ENCODE measurements around the gene NMRK2. TPM values are rescaled to one million over a fixed set of nuclear protein-coding genes. Genes with fewer than 3 reads are reported as not detected.

Gene NMRK2
- total RNA-seq, 1 experiment from 2014 or later, result 61.9 TPM

DNA sequence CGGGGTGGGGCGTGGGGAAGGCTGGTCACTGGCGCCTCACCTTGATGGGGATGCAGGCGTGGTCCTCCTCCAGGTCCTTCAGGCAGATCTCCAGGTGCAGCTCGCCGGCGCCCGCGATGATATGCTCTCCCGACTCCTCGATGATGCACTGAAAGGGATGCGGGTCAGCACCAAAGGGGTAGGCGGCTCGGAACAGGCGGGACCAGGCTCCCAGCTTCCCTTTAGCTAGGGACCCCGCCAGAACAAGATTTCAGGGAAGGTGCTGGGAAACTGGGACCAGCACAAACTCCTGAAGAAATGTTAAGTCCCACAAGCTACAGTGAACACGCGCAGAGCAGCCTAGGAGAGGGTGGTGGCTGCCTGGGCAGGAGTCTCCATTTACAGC lies 46.4 kb downstream of the NMRK2 start:
- Mint-ChIP-seq H3K27me3 (ENCODE audit: low read depth) (no peaks in the 10 kb centered on the region), H3K4me3 (no peak overlapping the region), H3K9me3 (no peaks in the 10 kb centered on the region), H3K36me3 (peaks cover 86% of the 10 kb centered on the region), H3K27ac (peak overlapping the region; percentile 27), H3K4me1 (peaks cover 22% of the 10 kb centered on the region)
- TF ChIP-seq ZNF121 (CRISPR knock-in tag; IDR thresholded peaks at IDR 0.05) (no peak), RORB (CRISPR knock-in tag; IDR thresholded peaks at IDR 0.05) (no peak), MYBL2 (CRISPR knock-in tag; IDR thresholded peaks at IDR 0.05) (no peak)
- TF ChIP-seq, protein P1, sequence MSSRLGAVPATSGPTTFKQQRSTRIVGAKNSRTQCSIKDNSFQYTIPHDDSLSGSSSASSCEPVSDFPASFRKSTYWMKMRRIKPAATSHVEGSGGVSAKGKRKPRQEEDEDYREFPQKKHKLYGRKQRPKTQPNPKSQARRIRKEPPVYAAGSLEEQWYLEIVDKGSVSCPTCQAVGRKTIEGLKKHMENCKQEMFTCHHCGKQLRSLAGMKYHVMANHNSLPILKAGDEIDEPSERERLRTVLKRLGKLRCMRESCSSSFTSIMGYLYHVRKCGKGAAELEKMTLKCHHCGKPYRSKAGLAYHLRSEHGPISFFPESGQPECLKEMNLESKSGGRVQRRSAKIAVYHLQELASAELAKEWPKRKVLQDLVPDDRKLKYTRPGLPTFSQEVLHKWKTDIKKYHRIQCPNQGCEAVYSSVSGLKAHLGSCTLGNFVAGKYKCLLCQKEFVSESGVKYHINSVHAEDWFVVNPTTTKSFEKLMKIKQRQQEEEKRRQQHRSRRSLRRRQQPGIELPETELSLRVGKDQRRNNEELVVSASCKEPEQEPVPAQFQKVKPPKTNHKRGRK (CRISPR knock-in tag; IDR thresholded peaks at IDR 0.05; ENCODE audit: borderline replicate concordance), result no peak
- no peak for ATAC-seq
- ChIA-PET POLR2A (interaction anchor here (8.7 kb wide), 1 partner anchor 9 kb away, joined by 142 read pairs; the partner anchor contains the start of gene DAPK3), CTCF (interaction anchor here (2.2 kb wide), 1 partner anchor 8 kb away, joined by 18 read pairs; no protein-coding TSS in a partner anchor)
- no peak for DNase-seq (ENCODE audit: low spot score)

DNA sequence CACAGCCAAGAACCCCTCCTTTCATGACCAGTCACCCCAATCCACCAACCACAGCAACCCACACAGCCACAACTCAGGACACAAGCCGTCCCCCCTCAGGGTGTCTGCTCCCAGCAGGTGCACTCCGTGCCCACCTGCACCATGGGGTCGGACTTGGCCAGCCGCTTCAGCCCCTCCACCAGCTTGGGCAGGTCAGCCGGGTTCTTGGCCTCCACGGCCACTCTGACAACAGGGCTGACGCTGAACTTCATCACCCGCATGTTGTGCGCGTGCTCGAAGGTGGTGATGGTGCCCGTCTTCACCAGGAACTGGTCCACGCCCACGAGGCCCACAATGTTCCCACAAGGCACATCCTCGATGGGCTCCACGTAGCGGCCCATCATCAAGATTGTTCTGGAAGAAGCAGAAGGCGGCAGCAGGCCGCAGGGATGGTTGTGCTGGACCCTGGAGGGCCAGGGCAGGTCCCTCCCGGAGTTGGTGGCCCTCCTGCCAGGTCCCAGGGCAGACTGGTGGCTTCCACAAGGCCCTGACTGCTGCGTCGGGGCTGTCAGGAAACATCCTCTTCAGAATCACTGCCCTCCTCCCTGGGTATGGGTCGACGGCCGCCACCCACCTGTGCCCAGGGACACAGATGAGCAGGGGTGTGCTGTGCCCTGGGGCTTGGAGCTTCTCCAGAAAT lies 46.9 kb downstream of the NMRK2 start:
- no peak for ATAC-seq
- Mint-ChIP-seq H3K4me1 (peaks cover 25% of the 10 kb centered on the region), H3K9me3 (no peaks in the 10 kb centered on the region), H3K27ac (0 out of 2 replicates have a peak overlapping the region, but pooled peaks have one; percentile 27), H3K27me3 (ENCODE audit: low read depth) (no peaks in the 10 kb centered on the region), H3K4me3 (no peak overlapping the region), H3K36me3 (peaks cover 92% of the 10 kb centered on the region)
- CTCF ChIA-PET, result interaction anchor here (2.2 kb wide), 1 partner anchor 8 kb away, joined by 18 read pairs; no protein-coding TSS in a partner anchor
- no peak for DNase-seq (ENCODE audit: low spot score)
- POLR2A ChIA-PET, result interaction anchor here (0.7 to 8.7 kb wide), 2 partner anchors 9 to 48 kb away, joined by 3 to 142 read pairs; partner anchors contain the start of gene DAPK3
- TF ChIP-seq ZNF396 (CRISPR knock-in tag; IDR thresholded peaks at IDR 0.05; ENCODE audit: borderline replicate concordance), result no peak
- TF ChIP-seq, protein P2, sequence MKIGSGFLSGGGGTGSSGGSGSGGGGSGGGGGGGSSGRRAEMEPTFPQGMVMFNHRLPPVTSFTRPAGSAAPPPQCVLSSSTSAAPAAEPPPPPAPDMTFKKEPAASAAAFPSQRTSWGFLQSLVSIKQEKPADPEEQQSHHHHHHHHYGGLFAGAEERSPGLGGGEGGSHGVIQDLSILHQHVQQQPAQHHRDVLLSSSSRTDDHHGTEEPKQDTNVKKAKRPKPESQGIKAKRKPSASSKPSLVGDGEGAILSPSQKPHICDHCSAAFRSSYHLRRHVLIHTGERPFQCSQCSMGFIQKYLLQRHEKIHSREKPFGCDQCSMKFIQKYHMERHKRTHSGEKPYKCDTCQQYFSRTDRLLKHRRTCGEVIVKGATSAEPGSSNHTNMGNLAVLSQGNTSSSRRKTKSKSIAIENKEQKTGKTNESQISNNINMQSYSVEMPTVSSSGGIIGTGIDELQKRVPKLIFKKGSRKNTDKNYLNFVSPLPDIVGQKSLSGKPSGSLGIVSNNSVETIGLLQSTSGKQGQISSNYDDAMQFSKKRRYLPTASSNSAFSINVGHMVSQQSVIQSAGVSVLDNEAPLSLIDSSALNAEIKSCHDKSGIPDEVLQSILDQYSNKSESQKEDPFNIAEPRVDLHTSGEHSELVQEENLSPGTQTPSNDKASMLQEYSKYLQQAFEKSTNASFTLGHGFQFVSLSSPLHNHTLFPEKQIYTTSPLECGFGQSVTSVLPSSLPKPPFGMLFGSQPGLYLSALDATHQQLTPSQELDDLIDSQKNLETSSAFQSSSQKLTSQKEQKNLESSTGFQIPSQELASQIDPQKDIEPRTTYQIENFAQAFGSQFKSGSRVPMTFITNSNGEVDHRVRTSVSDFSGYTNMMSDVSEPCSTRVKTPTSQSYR (CRISPR knock-in tag; IDR thresholded peaks at IDR 0.05), result no peak
- no peak for TF ChIP-seq ZNF317 (CRISPR knock-in tag; IDR thresholded peaks at IDR 0.05; ENCODE audit: borderline replicate concordance, low read depth)
- TF ChIP-seq, protein P3, sequence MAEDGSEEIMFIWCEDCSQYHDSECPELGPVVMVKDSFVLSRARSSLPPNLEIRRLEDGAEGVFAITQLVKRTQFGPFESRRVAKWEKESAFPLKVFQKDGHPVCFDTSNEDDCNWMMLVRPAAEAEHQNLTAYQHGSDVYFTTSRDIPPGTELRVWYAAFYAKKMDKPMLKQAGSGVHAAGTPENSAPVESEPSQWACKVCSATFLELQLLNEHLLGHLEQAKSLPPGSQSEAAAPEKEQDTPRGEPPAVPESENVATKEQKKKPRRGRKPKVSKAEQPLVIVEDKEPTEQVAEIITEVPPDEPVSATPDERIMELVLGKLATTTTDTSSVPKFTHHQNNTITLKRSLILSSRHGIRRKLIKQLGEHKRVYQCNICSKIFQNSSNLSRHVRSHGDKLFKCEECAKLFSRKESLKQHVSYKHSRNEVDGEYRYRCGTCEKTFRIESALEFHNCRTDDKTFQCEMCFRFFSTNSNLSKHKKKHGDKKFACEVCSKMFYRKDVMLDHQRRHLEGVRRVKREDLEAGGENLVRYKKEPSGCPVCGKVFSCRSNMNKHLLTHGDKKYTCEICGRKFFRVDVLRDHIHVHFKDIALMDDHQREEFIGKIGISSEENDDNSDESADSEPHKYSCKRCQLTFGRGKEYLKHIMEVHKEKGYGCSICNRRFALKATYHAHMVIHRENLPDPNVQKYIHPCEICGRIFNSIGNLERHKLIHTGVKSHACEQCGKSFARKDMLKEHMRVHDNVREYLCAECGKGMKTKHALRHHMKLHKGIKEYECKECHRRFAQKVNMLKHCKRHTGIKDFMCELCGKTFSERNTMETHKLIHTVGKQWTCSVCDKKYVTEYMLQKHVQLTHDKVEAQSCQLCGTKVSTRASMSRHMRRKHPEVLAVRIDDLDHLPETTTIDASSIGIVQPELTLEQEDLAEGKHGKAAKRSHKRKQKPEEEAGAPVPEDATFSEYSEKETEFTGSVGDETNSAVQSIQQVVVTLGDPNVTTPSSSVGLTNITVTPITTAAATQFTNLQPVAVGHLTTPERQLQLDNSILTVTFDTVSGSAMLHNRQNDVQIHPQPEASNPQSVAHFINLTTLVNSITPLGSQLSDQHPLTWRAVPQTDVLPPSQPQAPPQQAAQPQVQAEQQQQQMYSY (CRISPR knock-in tag; IDR thresholded peaks at IDR 0.05), result no peak
- TF ChIP-seq, protein P4, sequence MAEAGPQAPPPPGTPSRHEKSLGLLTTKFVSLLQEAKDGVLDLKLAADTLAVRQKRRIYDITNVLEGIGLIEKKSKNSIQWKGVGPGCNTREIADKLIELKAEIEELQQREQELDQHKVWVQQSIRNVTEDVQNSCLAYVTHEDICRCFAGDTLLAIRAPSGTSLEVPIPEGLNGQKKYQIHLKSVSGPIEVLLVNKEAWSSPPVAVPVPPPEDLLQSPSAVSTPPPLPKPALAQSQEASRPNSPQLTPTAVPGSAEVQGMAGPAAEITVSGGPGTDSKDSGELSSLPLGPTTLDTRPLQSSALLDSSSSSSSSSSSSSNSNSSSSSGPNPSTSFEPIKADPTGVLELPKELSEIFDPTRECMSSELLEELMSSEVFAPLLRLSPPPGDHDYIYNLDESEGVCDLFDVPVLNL (CRISPR knock-in tag; IDR thresholded peaks at IDR 0.05; ENCODE audit: borderline replicate concordance, low read depth), result no peak
- TF ChIP-seq ESRRA (CRISPR knock-in tag; IDR thresholded peaks at IDR 0.05; ENCODE audit: borderline replicate concordance), result no peak
- no peak for TF ChIP-seq NFATC4 (CRISPR knock-in tag; IDR thresholded peaks at IDR 0.05)
- TF ChIP-seq, protein P5, sequence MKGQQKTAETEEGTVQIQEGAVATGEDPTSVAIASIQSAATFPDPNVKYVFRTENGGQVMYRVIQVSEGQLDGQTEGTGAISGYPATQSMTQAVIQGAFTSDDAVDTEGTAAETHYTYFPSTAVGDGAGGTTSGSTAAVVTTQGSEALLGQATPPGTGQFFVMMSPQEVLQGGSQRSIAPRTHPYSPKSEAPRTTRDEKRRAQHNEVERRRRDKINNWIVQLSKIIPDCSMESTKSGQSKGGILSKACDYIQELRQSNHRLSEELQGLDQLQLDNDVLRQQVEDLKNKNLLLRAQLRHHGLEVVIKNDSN (CRISPR knock-in tag; IDR thresholded peaks at IDR 0.05), result no peak
- no peak for TF ChIP-seq ETV6 (CRISPR knock-in tag; IDR thresholded peaks at IDR 0.05)
- TF ChIP-seq, protein P6, sequence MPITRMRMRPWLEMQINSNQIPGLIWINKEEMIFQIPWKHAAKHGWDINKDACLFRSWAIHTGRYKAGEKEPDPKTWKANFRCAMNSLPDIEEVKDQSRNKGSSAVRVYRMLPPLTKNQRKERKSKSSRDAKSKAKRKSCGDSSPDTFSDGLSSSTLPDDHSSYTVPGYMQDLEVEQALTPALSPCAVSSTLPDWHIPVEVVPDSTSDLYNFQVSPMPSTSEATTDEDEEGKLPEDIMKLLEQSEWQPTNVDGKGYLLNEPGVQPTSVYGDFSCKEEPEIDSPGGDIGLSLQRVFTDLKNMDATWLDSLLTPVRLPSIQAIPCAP (CRISPR knock-in tag; IDR thresholded peaks at IDR 0.05), result no peak
- TF ChIP-seq ELF4 (CRISPR knock-in tag; IDR thresholded peaks at IDR 0.05; ENCODE audit: low read depth), result no peak
- no peak for TF ChIP-seq GRHL2 (CRISPR knock-in tag; IDR thresholded peaks at IDR 0.05; ENCODE audit: insufficient replicate concordance, severe bottlenecking)
- TF ChIP-seq FOXK1 (CRISPR knock-in tag; IDR thresholded peaks at IDR 0.05), result no peak
- TF ChIP-seq NFE2L1 (CRISPR knock-in tag; IDR thresholded peaks at IDR 0.05), result no peak
- TF ChIP-seq, protein P7, sequence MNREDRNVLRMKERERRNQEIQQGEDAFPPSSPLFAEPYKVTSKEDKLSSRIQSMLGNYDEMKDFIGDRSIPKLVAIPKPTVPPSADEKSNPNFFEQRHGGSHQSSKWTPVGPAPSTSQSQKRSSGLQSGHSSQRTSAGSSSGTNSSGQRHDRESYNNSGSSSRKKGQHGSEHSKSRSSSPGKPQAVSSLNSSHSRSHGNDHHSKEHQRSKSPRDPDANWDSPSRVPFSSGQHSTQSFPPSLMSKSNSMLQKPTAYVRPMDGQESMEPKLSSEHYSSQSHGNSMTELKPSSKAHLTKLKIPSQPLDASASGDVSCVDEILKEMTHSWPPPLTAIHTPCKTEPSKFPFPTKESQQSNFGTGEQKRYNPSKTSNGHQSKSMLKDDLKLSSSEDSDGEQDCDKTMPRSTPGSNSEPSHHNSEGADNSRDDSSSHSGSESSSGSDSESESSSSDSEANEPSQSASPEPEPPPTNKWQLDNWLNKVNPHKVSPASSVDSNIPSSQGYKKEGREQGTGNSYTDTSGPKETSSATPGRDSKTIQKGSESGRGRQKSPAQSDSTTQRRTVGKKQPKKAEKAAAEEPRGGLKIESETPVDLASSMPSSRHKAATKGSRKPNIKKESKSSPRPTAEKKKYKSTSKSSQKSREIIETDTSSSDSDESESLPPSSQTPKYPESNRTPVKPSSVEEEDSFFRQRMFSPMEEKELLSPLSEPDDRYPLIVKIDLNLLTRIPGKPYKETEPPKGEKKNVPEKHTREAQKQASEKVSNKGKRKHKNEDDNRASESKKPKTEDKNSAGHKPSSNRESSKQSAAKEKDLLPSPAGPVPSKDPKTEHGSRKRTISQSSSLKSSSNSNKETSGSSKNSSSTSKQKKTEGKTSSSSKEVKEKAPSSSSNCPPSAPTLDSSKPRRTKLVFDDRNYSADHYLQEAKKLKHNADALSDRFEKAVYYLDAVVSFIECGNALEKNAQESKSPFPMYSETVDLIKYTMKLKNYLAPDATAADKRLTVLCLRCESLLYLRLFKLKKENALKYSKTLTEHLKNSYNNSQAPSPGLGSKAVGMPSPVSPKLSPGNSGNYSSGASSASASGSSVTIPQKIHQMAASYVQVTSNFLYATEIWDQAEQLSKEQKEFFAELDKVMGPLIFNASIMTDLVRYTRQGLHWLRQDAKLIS (CRISPR knock-in tag; IDR thresholded peaks at IDR 0.05; ENCODE audit: borderline replicate concordance), result no peak
